GM12878 (cell line): ENCODE data around the gene MBNL1. TPM values are rescaled to one million over a fixed set of nuclear protein-coding genes. Genes with fewer than 3 reads are reported as not detected.
A peak's percentile ranks its signal among the peaks of the same experiment; 100 is the strongest.

Experiments used
- ATAC-seq: fragments of 200-7000 bp; cut with Tn5 transposase; 3 replicates; pipeline ENCODE4 v1.9.1; 2020; ENCODE audit warnings: mild to moderate bottlenecking, moderate library complexity
- BruUV-seq: library from RNA; stranded (reverse); fragments of 400-500 nt; replicated peaks from 2 replicates; lab custom pipeline; 2021; lab: Mats Ljungman, UMichigan
- CTCF ChIA-PET: fragments of 300-600 bp; sonication (Branson Sonifier 250); formaldehyde crosslinking; extraction: SDS; loops from one replicate; lab custom pipeline; 2021; ENCODE audit warnings: inconsistent platforms; lab: Yijun Ruan, JAX
- POLR2A ChIA-PET: fragments of 350-600 bp; formaldehyde crosslinking; extraction: SDS; loops from one replicate; lab custom pipeline; 2021; ENCODE audit warnings: inconsistent platforms; lab: Charles Lee
- RAD21 ChIA-PET: fragments of 300-600 bp; sonication (Branson Sonifier 250); formaldehyde crosslinking; loops from one replicate; lab custom pipeline; 2023; ENCODE audit warnings: antibody characterized with exemption; ENCODE audit not compliant: unreplicated experiment; lab: Charles Lee
- SMC1A ChIA-PET: fragments of 300-600 bp; sonication (Branson Sonifier 250); formaldehyde crosslinking; loops from one replicate; lab custom pipeline; 2023; ENCODE audit not compliant: unreplicated experiment, uncharacterized antibody; lab: Charles Lee
- DNase-seq: peaks from one replicate; pipeline ENCODE4 v3.0.0-alpha.2; 2011; ENCODE audit warnings: low read depth, low spot score
- FAIRE-seq: peaks from 3 replicates; lab custom pipeline; 2011; peaks lifted over from hg19 to GRCh38; lab: Jason Lieb, UNC
- H2AFZ ChIP-seq: 2 replicates; pipeline ENCODE4 v1.6.0; 2011; ENCODE audit warnings: low read depth, low read length, control low read depth; ENCODE audit not compliant: control insufficient read depth
- H3K27ac ChIP-seq: 2 replicates; pipeline ENCODE4 v1.5.1; 2011; ENCODE audit warnings: control low read depth; ENCODE audit not compliant: control insufficient read depth, insufficient read depth
- H3K27me3 ChIP-seq, 2 experiments: replicated peaks in 1 of 2; 2 replicates each; pipeline versions ENCODE4 v1.6.0 to v1.6.1; 2011; ENCODE audit warnings: low read length in 1 of 2; ENCODE audit not compliant: control insufficient read depth in 2 of 2, insufficient read depth in 2 of 2
- H3K36me3 ChIP-seq, 2 experiments: 2 replicates each; pipeline ENCODE4 v1.5.1; 2011; ENCODE audit warnings: low read length in 1 of 2; ENCODE audit not compliant: control insufficient read depth in 2 of 2, insufficient read depth in 2 of 2
- H3K4me1 ChIP-seq: 2 replicates; pipeline ENCODE4 v1.6.1; 2011; ENCODE audit warnings: mild to moderate bottlenecking, low read length, moderate library complexity, mixed read lengths; ENCODE audit not compliant: control insufficient read depth, insufficient read depth
- H3K4me2 ChIP-seq: 2 replicates; pipeline ENCODE4 v1.6.0; 2011; ENCODE audit warnings: control low read depth; ENCODE audit not compliant: control insufficient read depth, insufficient read depth
- H3K4me3 ChIP-seq: fragments of 200-600 bp; sonication (generic); 2 replicates; pipeline ENCODE4 v1.5.1; 2016
- H3K79me2 ChIP-seq: 2 replicates; pipeline ENCODE4 v1.6.0; 2011; ENCODE audit warnings: low read length; ENCODE audit not compliant: control insufficient read depth, insufficient read depth
- H3K9ac ChIP-seq: 2 replicates; pipeline ENCODE4 v1.8.0; 2011; ENCODE audit warnings: low read length, control low read depth, mixed read lengths; ENCODE audit not compliant: control insufficient read depth, insufficient read depth
- H3K9me3 ChIP-seq: replicated peaks from 3 replicates; pipeline ENCODE4 v1.5.1; 2011; ENCODE audit warnings: mild to moderate bottlenecking, low read length; ENCODE audit not compliant: control insufficient read depth, insufficient read depth
- H4K20me1 ChIP-seq: 2 replicates; pipeline ENCODE4 v1.6.0; 2011; ENCODE audit not compliant: control insufficient read depth, insufficient read depth
- ATF7 ChIP-seq: fragments of 450-650 bp; IDR thresholded peaks from 2 replicates; pipeline ENCODE4 v1.6.1; 2016; ENCODE audit warnings: low read depth, mild to moderate bottlenecking
- CEBPB ChIP-seq, 2 experiments: fragments of 150-350 bp in 1 of 2; IDR thresholded peaks; 2 replicates each; pipeline ENCODE4 v1.6.1; 2012 to 2014; ENCODE audit warnings: low read depth in 2 of 2, low read length in 2 of 2, borderline replicate concordance in 1 of 2, inconsistent platforms in 1 of 2
- CHD4 ChIP-seq: fragments of 200-600 bp; sonication (generic); IDR thresholded peaks from 2 replicates; pipeline ENCODE4 v1.6.1; 2016; ENCODE audit warnings: mild to moderate bottlenecking
- EED ChIP-seq: sonication (generic); IDR thresholded peaks from 2 replicates; pipeline ENCODE4 v1.6.1; 2016; ENCODE audit warnings: antibody characterized with exemption, low read depth
- NFXL1 ChIP-seq: fragments of 450-650 bp; IDR thresholded peaks from 2 replicates; pipeline ENCODE4 v1.6.1; 2017; ENCODE audit warnings: antibody characterized with exemption, mild to moderate bottlenecking, borderline replicate concordance
- PKNOX1 ChIP-seq: fragments of 450-650 bp; IDR thresholded peaks from 2 replicates; pipeline ENCODE4 v1.6.1; 2016; ENCODE audit warnings: mild to moderate bottlenecking
- POU2F2 ChIP-seq: IDR thresholded peaks from 3 replicates; pipeline ENCODE4 v1.6.1; 2011; ENCODE audit warnings: low read depth, mild to moderate bottlenecking, low read length, borderline replicate concordance
- RAD21 ChIP-seq: IDR thresholded peaks from 2 replicates; pipeline ENCODE4 v1.6.1; 2011; ENCODE audit warnings: mild to moderate bottlenecking, low read depth, low read length, moderate library complexity; ENCODE audit not compliant: insufficient read depth
- RB1 ChIP-seq: fragments of 450-650 bp; formaldehyde crosslinking; IDR thresholded peaks from 2 replicates; pipeline ENCODE4 v1.6.1; 2017; ENCODE audit warnings: mild to moderate bottlenecking, borderline replicate concordance
- RELA ChIP-seq: fragments of 450-650 bp; IDR thresholded peaks from 2 replicates; pipeline ENCODE4 v1.8.0; 2014; ENCODE audit warnings: borderline replicate concordance; ENCODE audit not compliant: partially characterized antibody
- RELB ChIP-seq: fragments of 450-650 bp; IDR thresholded peaks from 2 replicates; pipeline ENCODE4 v1.6.1; 2017; ENCODE audit warnings: low read depth, mild to moderate bottlenecking, moderate library complexity
- SMC3 ChIP-seq: IDR thresholded peaks from 2 replicates; pipeline ENCODE4 v1.6.1; 2011; ENCODE audit warnings: low read length, improper control_type of control experiment, borderline replicate concordance
- SPI1 ChIP-seq: IDR thresholded peaks from 2 replicates; pipeline ENCODE4 v1.6.1; 2011; ENCODE audit warnings: low read depth, mild to moderate bottlenecking, low read length, moderate library complexity, borderline replicate concordance; ENCODE audit not compliant: insufficient read depth
- SREBF2 ChIP-seq: IDR thresholded peaks from 2 replicates; pipeline ENCODE4 v1.6.1; 2012; ENCODE audit warnings: mild to moderate bottlenecking, low read length
- ZNF207 ChIP-seq: fragments of 450-650 bp; IDR thresholded peaks from 2 replicates; pipeline ENCODE4 v1.6.1; 2014; ENCODE audit warnings: antibody characterized with exemption, mild to moderate bottlenecking, borderline replicate concordance
- in situ Hi-C: fragments of 300-500 bp; cut with MboI; formaldehyde crosslinking; loops from 9 replicates; pipeline ENCODE4 v1.14.3; 2018; ENCODE audit warnings: mixed read lengths
- intact Hi-C: fragments of 100-400 bp; cut with micrococcal nuclease; formaldehyde crosslinking; loops from one replicate; pipeline ENCODE4 v1.14.2; 2022; ENCODE audit not compliant: unreplicated experiment
- polyA plus RNA-seq, 11 experiments: library from polyadenylated mRNA; depleted of rRNA in 4 of 11; unstranded in 6 of 11; stranded (reverse) in 5 of 11; fragments of >200 nt; fragmentation: Nextera tagmentation in 4 of 11; fragmentation: Illumina TruSeq in 1 of 11; extraction: Ambion mirVana in 4 of 11; extraction: Trizol in 1 of 11; gene quantifications; 1 replicate in 1 of 11; 2 replicates in 10 of 11; pipeline versions ENCODE4 v1.2.1 to v1.2.3, GENCODE V29; 2011 to 2016; ENCODE audit warnings: inconsistent platforms in 2 of 11, missing spikeins in 2 of 11, low read depth in 1 of 11
- total RNA-seq, 4 experiments: library from RNA; depleted of rRNA in 3 of 4; stranded (reverse); fragments of >200 nt in 3 of 4; fragmentation: Illumina TruSeq in 1 of 4; extraction: Trizol in 1 of 4; gene quantifications; 2 replicates each; pipeline versions ENCODE4 v1.2.1 to v1.2.3, GENCODE V29; 2013 to 2021

MBNL1 gene
- total and polyA plus RNA-seq, 10 of the 15 experiments (the other 5 are each of a cell fraction or from before 2014, with no cell fraction given) = 59.6 to 337 (median 143) TPM

GRCh38 chr3:152235709-152236298, 32.9 kb upstream of the MBNL1 start (continued):
- TF ChIP-seq ZNF207 (no peak), NFXL1 (no peak), SMC3 (no peak), CEBPB (IDR thresholded peaks at IDR 0.05; ENCODE audit: borderline replicate concordance in 1 of 2, low read depth in 2 of 2, low read length in 2 of 2) (no peak), SPI1 (no peak), RB1 (no peak), RELB (no peak), POU2F2 (no peak)
- TF ChIP-seq, all 136 proteins: peak for 0

GRCh38 chr3:152236716-152237115, 32.0 kb upstream of the MBNL1 start:
- intact Hi-C loops (no loop called here), in situ Hi-C loops (no loop called here)
- H3K79me2 ChIP-seq = no peaks in the 10 kb centered on the region
- DNase-seq (no peak), ATAC-seq (peak; percentile 55), FAIRE-seq (peak; percentile 27)
- H3K4me2 ChIP-seq = no peak overlapping the region
- H3K27me3 ChIP-seq = no peaks in the 10 kb centered on the region
- H3K9ac ChIP-seq = no peak overlapping the region
- H3K4me1 ChIP-seq = peaks cover 12% of the 10 kb centered on the region
- ChIA-PET POLR2A (no interaction called here), CTCF (interaction anchor here (0.6 to 1.4 kb wide), 4 partner anchors 12 to 207 kb away, joined by 3 to 4 read pairs (median 3); no protein-coding TSS in a partner anchor), SMC1A (interaction anchor here (1.0 to 1.9 kb wide), 9 partner anchors 9 to 207 kb away, joined by 3 to 5 read pairs (median 4); no protein-coding TSS in a partner anchor), RAD21 (interaction anchor here (1.5 kb wide), 1 partner anchor 165 kb away, joined by 4 read pairs; no protein-coding TSS in a partner anchor)
- no peak overlapping the region for H3K4me3 ChIP-seq
- no TSS peak for BruUV-seq
- no peak overlapping the region for H2AFZ ChIP-seq
- no peaks in the 10 kb centered on the region for H3K36me3 ChIP-seq
- H3K9me3 ChIP-seq = peaks cover 2% of the 10 kb centered on the region
- no peak overlapping the region for H3K27ac ChIP-seq
- no peaks in the 10 kb centered on the region for H4K20me1 ChIP-seq
- TF ChIP-seq ATF7 (peak; percentile 93), EED (no peak), CHD4 (no peak), SPI1 (peak; percentile 66), RELA (no peak), RAD21 (no peak), SREBF2 (no peak), PKNOX1 (no peak)
